Mucosa of gallbladder (tissue), 1 donor: ENCODE data around the gene SLC39A11. TPM values are rescaled to one million over a fixed set of nuclear protein-coding genes. Genes with fewer than 3 reads are reported as not detected.
A peak's percentile ranks its signal among the peaks of the same experiment; 100 is the strongest.

Experiments
- DNase-seq: peaks from one replicate; pipeline ENCODE4 v3.0.0-alpha.2; 2020; ENCODE audit warnings: low spot score
- total RNA-seq: library from RNA; stranded (reverse); gene quantifications from one replicate; pipeline ENCODE4 v1.2.1, GENCODE V29; 2021
- donor health status: DM: no; HTN: no; CAD: no.

SLC39A11 gene
- total RNA-seq, 1 donor from 2014 or later, result 62.8 TPM

- DNase-seq, result no peak
These were observed 114.6 kb downstream of the SLC39A11 start for GRCh38 chr17:72977771-72978417.

GRCh38 chr17:72976971-72977770 is 115.3 kb downstream of the SLC39A11 start:
- peak; percentile 28 for DNase-seq

GRCh38 chr17:72975509-72975908 is 117.0 kb downstream of the SLC39A11 start:
- DNase-seq, result no peak

- DNase-seq, result no peak
These were observed 117.8 kb downstream of the SLC39A11 start for GRCh38 chr17:72974605-72975232.

- no peak for DNase-seq
These were observed 120.1 kb downstream of the SLC39A11 start for GRCh38 chr17:72972263-72972951.

- no peak for DNase-seq
These were observed 121.1 kb downstream of the SLC39A11 start for GRCh38 chr17:72971226-72971880.

GRCh38 chr17:72970797-72971196 is 121.7 kb downstream of the SLC39A11 start:
- DNase-seq, result no peak

GRCh38 chr17:72970246-72970645 is 122.2 kb downstream of the SLC39A11 start:
- DNase-seq, result no peak

GRCh38 chr17:72969293-72969906 is 123.1 kb downstream of the SLC39A11 start:
- DNase-seq, result no peak

GRCh38 chr17:72968798-72969197 is 123.7 kb downstream of the SLC39A11 start:
- DNase-seq, result no peak

- DNase-seq, result no peak
These were observed 124.4 kb downstream of the SLC39A11 start for GRCh38 chr17:72967977-72968585.

- no peak for DNase-seq
These were observed 125.1 kb downstream of the SLC39A11 start for GRCh38 chr17:72967277-72967970.

GRCh38 chr17:72962106-72962505 is 130.4 kb downstream of the SLC39A11 start:
- DNase-seq, result no peak

GRCh38 chr17:72955391-72956140 is 136.9 kb downstream of the SLC39A11 start:
- no peak for DNase-seq

- no peak for DNase-seq
These were observed 137.9 kb downstream of the SLC39A11 start for GRCh38 chr17:72954579-72954978.

GRCh38 chr17:72953621-72954020 is 138.9 kb downstream of the SLC39A11 start:
- DNase-seq, result no peak

- DNase-seq, result no peak
These were observed 139.7 kb downstream of the SLC39A11 start for GRCh38 chr17:72952641-72953315.

GRCh38 chr17:72952220-72952619 is 140.3 kb downstream of the SLC39A11 start:
- no peak for DNase-seq
